Liver (tissue), 9 donors: Measurements from ENCODE around the gene GPR156. TPM values are rescaled to one million over a fixed set of nuclear protein-coding genes. Genes with fewer than 3 reads are reported as not detected.

Source experiments
- DNase-seq: peaks from one replicate; pipeline ENCODE4 v3.0.0-alpha.2; 2017; ENCODE audit warnings: low spot score
- H3K27ac ChIP-seq, 2 donors: one replicate each; pipeline ENCODE4 v1.7.0; 2013; ENCODE audit warnings: inconsistent platforms in 2 of 2, low read length in 2 of 2, control low read depth in 1 of 2, low read depth in 1 of 2, mild to moderate bottlenecking in 1 of 2
- H3K27me3 ChIP-seq, 4 donors: one replicate each; pipeline versions ENCODE4 v1.6.1 to v1.7.0; 2013; ENCODE audit warnings: low read length in 3 of 4, inconsistent platforms in 1 of 4, mild to moderate bottlenecking in 1 of 4, moderate library complexity in 1 of 4; ENCODE audit not compliant: control insufficient read depth in 4 of 4, insufficient read depth in 4 of 4
- H3K36me3 ChIP-seq, 4 donors: one replicate each; pipeline versions ENCODE4 v1.6.1 to v1.7.0; 2013; ENCODE audit warnings: low read length in 3 of 4, mild to moderate bottlenecking in 3 of 4, low read depth in 1 of 4, moderate library complexity in 1 of 4; ENCODE audit not compliant: control insufficient read depth in 4 of 4, insufficient read depth in 3 of 4
- H3K4me1 ChIP-seq, 4 donors: one replicate each; pipeline versions ENCODE4 v1.6.1 to v1.7.0; 2013; ENCODE audit warnings: low read length in 3 of 4, mild to moderate bottlenecking in 3 of 4, moderate library complexity in 1 of 4; ENCODE audit not compliant: control insufficient read depth in 4 of 4, insufficient read depth in 4 of 4
- H3K4me3 ChIP-seq, 3 donors: one replicate each; pipeline versions ENCODE4 v1.6.1 to v1.7.0; 2013; ENCODE audit warnings: low read length in 3 of 3, control low read depth in 1 of 3, low read depth in 1 of 3, mild to moderate bottlenecking in 1 of 3
- H3K9ac ChIP-seq, 2 donors: one replicate each; pipeline ENCODE4 v1.7.0; 2013; ENCODE audit warnings: low read length in 2 of 2, mild to moderate bottlenecking in 2 of 2, moderate library complexity in 2 of 2, control low read depth in 1 of 2, low read depth in 1 of 2
- H3K9me3 ChIP-seq, 4 donors: one replicate each; pipeline versions ENCODE4 v1.6.1 to v1.7.0; 2013; ENCODE audit warnings: low read length in 3 of 4; ENCODE audit not compliant: control insufficient read depth in 4 of 4
- FOXA1 ChIP-seq: IDR thresholded peaks from 2 replicates; pipeline ENCODE4 v1.6.1; 2016; ENCODE audit warnings: antibody characterized with exemption
- GABPA ChIP-seq, 2 donors: IDR thresholded peaks in 1 of 2; conservative IDR thresholded peaks in 1 of 2; 2 replicates each; pipeline ENCODE4 v1.6.1; 2016; ENCODE audit warnings: antibody characterized with exemption in 2 of 2, mild to moderate bottlenecking in 1 of 2, moderate library complexity in 1 of 2
- HNF4G ChIP-seq: IDR thresholded peaks from 2 replicates; pipeline ENCODE4 v1.6.1; 2016; ENCODE audit warnings: antibody characterized with exemption
- JUND ChIP-seq, 2 donors: IDR thresholded peaks; 2 replicates each; pipeline ENCODE4 v1.6.1; 2016; ENCODE audit warnings: antibody characterized with exemption in 2 of 2
- NR2F2 ChIP-seq: IDR thresholded peaks from 2 replicates; pipeline ENCODE4 v1.6.1; 2016; ENCODE audit warnings: antibody characterized with exemption
- RAD21 ChIP-seq, 2 donors: IDR thresholded peaks; 2 replicates each; pipeline ENCODE4 v1.6.1; 2016; ENCODE audit warnings: antibody characterized with exemption in 2 of 2, mild to moderate bottlenecking in 2 of 2
- REST ChIP-seq: IDR thresholded peaks from 2 replicates; pipeline ENCODE4 v1.6.1; 2016; ENCODE audit warnings: antibody characterized with exemption, mild to moderate bottlenecking
- RXRA ChIP-seq, 2 donors: IDR thresholded peaks; 2 replicates each; pipeline ENCODE4 v1.6.1; 2017 to 2018; ENCODE audit warnings: antibody characterized with exemption in 2 of 2, mild to moderate bottlenecking in 1 of 2
- SP1 ChIP-seq: IDR thresholded peaks from 2 replicates; pipeline ENCODE4 v1.6.1; 2018; ENCODE audit warnings: antibody characterized with exemption, mild to moderate bottlenecking
- TAF1 ChIP-seq: conservative IDR thresholded peaks from 2 replicates; pipeline ENCODE4 v1.6.1; 2016; ENCODE audit warnings: antibody characterized with exemption, mild to moderate bottlenecking
- YY1 ChIP-seq: IDR thresholded peaks from 2 replicates; pipeline ENCODE4 v1.6.1; 2016; ENCODE audit warnings: antibody characterized with exemption, mild to moderate bottlenecking
- ZBTB33 ChIP-seq: IDR thresholded peaks from 2 replicates; pipeline ENCODE4 v1.6.1; 2016; ENCODE audit warnings: antibody characterized with exemption
- WGBS: extraction: QIAGEN DNeasy Blood & Tissue Kit; methylation state at CpG from one replicate; pipeline ENCODE4 v1.1.7; 2013; 5-methylcytosine and 5-hydroxymethylcytosine counted together
- polyA plus RNA-seq, 2 donors: library from polyadenylated mRNA; stranded (reverse) in 1 of 2; unstranded in 1 of 2; fragments of 200-250 nt in 1 of 2; fragments of >200 nt in 1 of 2; fragmentation: Nextera tagmentation in 1 of 2; extraction: Ambion mirVana in 1 of 2; gene quantifications; one replicate each; pipeline versions ENCODE4 v1.2.1 to v1.2.3, GENCODE V29; 2013 to 2015
- total RNA-seq, 2 donors: library from RNA; depleted of rRNA; stranded (reverse); fragments of >200 nt; gene quantifications; one replicate each; pipeline ENCODE4 v1.2.3, GENCODE V29; 2014
- TF ChIP-seq, protein P1 (sequence below): IDR thresholded peaks from 2 replicates; pipeline ENCODE4 v1.6.1; 2016; ENCODE audit warnings: antibody characterized with exemption
- TF ChIP-seq, protein P2 (sequence below): IDR thresholded peaks from 2 replicates; pipeline ENCODE4 v1.6.1; 2016; ENCODE audit warnings: antibody characterized with exemption
- TF ChIP-seq, protein P3 (sequence below): fragments of 150-350 bp; IDR thresholded peaks from 2 replicates; pipeline ENCODE4 v1.5.1; 2017; ENCODE audit warnings: improper control_type of control experiment, low read depth, low read length; ENCODE audit not compliant: missing input control
- donor health status: healthy.
- donor health status: healthy.
- donor health status: healthy.
- donor health status: healthy.
- donor health status: healthy.

The GPR156 gene
- total and polyA plus RNA-seq, 4 donors, result 0.02 to 0.17 (median 0.09) TPM; not detected in 1

GRCh38 chr3:120162400-120162799 is 122.6 kb downstream of the GPR156 start:
- Histone ChIP-seq H3K27ac (no peak overlapping the region), H3K36me3 (no peaks in the 10 kb centered on the region), H3K4me3 (no peak overlapping the region), H3K4me1 (no peaks in the 10 kb centered on the region), H3K9me3 (no peaks in the 10 kb centered on the region), H3K9ac (no peak overlapping the region), H3K27me3 (no peaks in the 10 kb centered on the region)
- no peak for TF ChIP-seq YY1
- TF ChIP-seq ZBTB33, result no peak
- no peak for TF ChIP-seq FOXA1
- TF ChIP-seq TAF1, result no peak
- no peak for TF ChIP-seq JUND (IDR thresholded peaks at IDR 0.05)
- TF ChIP-seq, protein P1, sequence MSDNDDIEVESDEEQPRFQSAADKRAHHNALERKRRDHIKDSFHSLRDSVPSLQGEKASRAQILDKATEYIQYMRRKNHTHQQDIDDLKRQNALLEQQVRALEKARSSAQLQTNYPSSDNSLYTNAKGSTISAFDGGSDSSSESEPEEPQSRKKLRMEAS, result no peak
- no peak for TF ChIP-seq RAD21 (IDR thresholded peaks at IDR 0.05)
- no peak for TF ChIP-seq HNF4G
- TF ChIP-seq, protein P2, sequence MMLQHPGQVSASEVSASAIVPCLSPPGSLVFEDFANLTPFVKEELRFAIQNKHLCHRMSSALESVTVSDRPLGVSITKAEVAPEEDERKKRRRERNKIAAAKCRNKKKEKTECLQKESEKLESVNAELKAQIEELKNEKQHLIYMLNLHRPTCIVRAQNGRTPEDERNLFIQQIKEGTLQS, result no peak
- TF ChIP-seq RXRA (IDR thresholded peaks at IDR 0.05), result no peak
- TF ChIP-seq REST, result no peak
- TF ChIP-seq, protein P3, sequence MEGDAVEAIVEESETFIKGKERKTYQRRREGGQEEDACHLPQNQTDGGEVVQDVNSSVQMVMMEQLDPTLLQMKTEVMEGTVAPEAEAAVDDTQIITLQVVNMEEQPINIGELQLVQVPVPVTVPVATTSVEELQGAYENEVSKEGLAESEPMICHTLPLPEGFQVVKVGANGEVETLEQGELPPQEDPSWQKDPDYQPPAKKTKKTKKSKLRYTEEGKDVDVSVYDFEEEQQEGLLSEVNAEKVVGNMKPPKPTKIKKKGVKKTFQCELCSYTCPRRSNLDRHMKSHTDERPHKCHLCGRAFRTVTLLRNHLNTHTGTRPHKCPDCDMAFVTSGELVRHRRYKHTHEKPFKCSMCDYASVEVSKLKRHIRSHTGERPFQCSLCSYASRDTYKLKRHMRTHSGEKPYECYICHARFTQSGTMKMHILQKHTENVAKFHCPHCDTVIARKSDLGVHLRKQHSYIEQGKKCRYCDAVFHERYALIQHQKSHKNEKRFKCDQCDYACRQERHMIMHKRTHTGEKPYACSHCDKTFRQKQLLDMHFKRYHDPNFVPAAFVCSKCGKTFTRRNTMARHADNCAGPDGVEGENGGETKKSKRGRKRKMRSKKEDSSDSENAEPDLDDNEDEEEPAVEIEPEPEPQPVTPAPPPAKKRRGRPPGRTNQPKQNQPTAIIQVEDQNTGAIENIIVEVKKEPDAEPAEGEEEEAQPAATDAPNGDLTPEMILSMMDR, result no peak
- TF ChIP-seq NR2F2, result no peak
- TF ChIP-seq GABPA (IDR thresholded peaks at IDR 0.05 in 1 of 2, conservative IDR thresholded peaks at IDR 0.05 in 1 of 2), result no peak
- no peak for DNase-seq

DNA sequence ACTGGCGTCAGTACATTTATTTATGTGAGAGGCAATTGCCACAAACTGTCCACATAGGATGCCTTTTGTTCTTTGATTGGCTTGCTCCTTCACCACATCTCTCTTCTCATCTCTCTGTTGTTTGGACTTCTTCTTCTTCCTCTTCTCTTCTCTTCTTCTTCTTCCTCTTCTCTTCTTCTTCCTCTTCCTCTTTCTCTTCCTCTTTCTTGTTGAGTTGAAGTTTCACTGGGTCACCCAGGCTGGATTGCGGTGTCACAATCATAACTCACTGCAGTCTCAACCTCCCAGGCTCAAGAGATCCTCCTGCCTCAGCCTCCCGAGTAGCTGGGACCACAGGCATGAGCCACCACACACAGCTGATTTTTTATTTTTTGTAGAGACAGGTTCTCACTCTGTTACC is 123.1 kb downstream of the GPR156 start:
- no peak for TF ChIP-seq SP1
- no peak for TF ChIP-seq RXRA (IDR thresholded peaks at IDR 0.05)
- TF ChIP-seq, protein P2, result no peak
- no peak for TF ChIP-seq REST
- TF ChIP-seq, protein P1, result no peak
- no peak for TF ChIP-seq GABPA (IDR thresholded peaks at IDR 0.05 in 1 of 2, conservative IDR thresholded peaks at IDR 0.05 in 1 of 2)
- no peak for TF ChIP-seq FOXA1
- no peak for TF ChIP-seq HNF4G
- no peak for TF ChIP-seq TAF1
- no peak for TF ChIP-seq NR2F2
- Histone ChIP-seq H3K9ac (no peak overlapping the region), H3K27me3 (no peaks in the 10 kb centered on the region), H3K4me1 (no peaks in the 10 kb centered on the region), H3K4me3 (no peak overlapping the region), H3K36me3 (no peaks in the 10 kb centered on the region), H3K9me3 (no peaks in the 10 kb centered on the region), H3K27ac (no peak overlapping the region)
- DNase-seq, result no peak
- 89% methylated on average over 3 of the region's 3 CpGs for WGBS
